Mucosa of rectum (tissue), 2 donors: ENCODE results near the gene STX11.

Experiments
- H3K27ac ChIP-seq, 2 donors: one replicate each; pipeline ENCODE4 v1.7.0; 2013; ENCODE audit warnings: inconsistent platforms in 2 of 2, low read depth in 2 of 2, low read length in 2 of 2
- H3K27me3 ChIP-seq, 2 donors: one replicate each; pipeline ENCODE4 v1.7.0; 2013; ENCODE audit warnings: low read length in 2 of 2; ENCODE audit not compliant: control insufficient read depth in 2 of 2, insufficient read depth in 2 of 2
- H3K36me3 ChIP-seq, 2 donors: one replicate each; pipeline ENCODE4 v1.7.0; 2013; ENCODE audit warnings: low read length in 2 of 2; ENCODE audit not compliant: control insufficient read depth in 2 of 2, insufficient read depth in 2 of 2
- H3K4me1 ChIP-seq, 2 donors: one replicate each; pipeline ENCODE4 v1.7.0; 2013; ENCODE audit warnings: low read length in 2 of 2, mild to moderate bottlenecking in 1 of 2; ENCODE audit not compliant: control insufficient read depth in 2 of 2, insufficient read depth in 2 of 2
- H3K4me3 ChIP-seq, 2 donors: one replicate each; pipeline ENCODE4 v1.7.0; 2013; ENCODE audit warnings: low read length in 2 of 2
- H3K9ac ChIP-seq, 2 donors: one replicate each; pipeline ENCODE4 v1.7.0; 2013; ENCODE audit warnings: low read length in 2 of 2, low read depth in 1 of 2, mild to moderate bottlenecking in 1 of 2
- H3K9me3 ChIP-seq, 2 donors: one replicate each; pipeline ENCODE4 v1.7.0; 2013; ENCODE audit warnings: low read length in 2 of 2; ENCODE audit not compliant: control insufficient read depth in 2 of 2
- donor health status: healthy.
- donor health status: Normal muscosa, but diverticular disease.

STX11 gene

DNA sequence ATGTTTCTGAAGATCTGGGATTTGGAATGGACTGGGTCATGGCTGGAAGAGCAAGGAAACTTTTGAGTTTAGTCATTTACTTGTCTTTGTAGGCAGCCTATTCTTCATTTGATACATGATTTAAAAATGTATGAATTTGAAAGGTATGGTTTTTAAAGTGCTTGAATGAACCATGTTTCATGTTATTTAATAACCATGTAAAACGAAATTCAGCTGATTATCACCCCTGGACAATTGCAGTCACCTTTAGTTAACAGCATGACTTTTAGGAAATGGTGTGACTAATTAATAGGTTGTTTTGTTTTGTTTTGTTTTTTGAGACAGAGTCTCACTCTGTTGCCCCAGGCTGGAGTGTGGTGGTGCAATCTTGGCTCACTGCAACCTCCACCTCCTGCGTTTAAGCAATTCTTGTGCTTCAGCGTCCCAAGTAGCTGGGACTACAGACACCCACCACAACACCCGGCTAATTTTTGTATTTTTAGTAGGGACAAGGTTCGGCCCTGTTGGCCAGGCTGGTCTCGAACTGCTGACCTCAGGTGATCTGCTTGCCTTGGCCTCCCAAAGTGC, 2.1 kb downstream of the STX11 start:
- no peaks in the 10 kb centered on the region for H3K36me3 ChIP-seq
- no peak overlapping the region for H3K4me3 ChIP-seq
- H3K9ac ChIP-seq: no peak overlapping the region
- peaks cover 5 to 11% of the 10 kb centered on the region in 2 donors for H3K4me1 ChIP-seq
- no peaks in the 10 kb centered on the region for H3K9me3 ChIP-seq
- H3K27me3 ChIP-seq: peaks cover 6 to 16% of the 10 kb centered on the region in 2 donors
- peak overlapping the region in 1 of 2 donors; percentile 23 for H3K27ac ChIP-seq

- Histone ChIP-seq H3K9ac (no peak overlapping the region), H3K4me3 (no peak overlapping the region), H3K27me3 (peaks cover 3 to 16% of the 10 kb centered on the region in 2 donors), H3K9me3 (no peaks in the 10 kb centered on the region), H3K36me3 (no peaks in the 10 kb centered on the region), H3K27ac (peak overlapping the region in 1 of 2 donors; percentile 23), H3K4me1 (peaks cover 8 to 11% of the 10 kb centered on the region in 2 donors)
Observed at GRCh38 chr6:144153260-144153659, 2.9 kb downstream of the STX11 start.

DNA sequence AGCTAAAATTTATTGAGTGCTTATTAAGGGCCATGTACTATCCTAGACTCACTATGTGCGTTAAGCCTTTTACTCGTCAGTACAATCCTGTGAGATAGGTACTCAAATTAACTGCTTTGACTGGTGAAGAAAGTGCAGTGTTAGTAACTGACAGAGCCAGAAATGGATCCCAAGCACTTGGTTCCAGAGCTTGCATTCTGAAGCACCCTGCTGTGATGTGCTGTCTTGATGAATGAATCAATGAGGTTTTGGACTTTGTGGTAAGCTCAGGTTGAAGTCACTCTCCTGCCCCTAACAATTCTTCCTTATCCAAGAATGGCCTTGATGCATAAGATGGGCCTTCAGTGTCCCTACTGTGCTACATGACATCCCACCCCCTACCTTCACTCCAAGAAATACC, 3.7 kb downstream of the STX11 start:
- H3K4me3 ChIP-seq: no peak overlapping the region
- no peaks in the 10 kb centered on the region for H3K9me3 ChIP-seq
- H3K27me3 ChIP-seq: peaks cover 3 to 12% of the 10 kb centered on the region in 2 donors
- no peak overlapping the region for H3K27ac ChIP-seq
- no peak overlapping the region for H3K9ac ChIP-seq
- peaks cover 8 to 14% of the 10 kb centered on the region in 2 donors for H3K4me1 ChIP-seq
- no peaks in the 10 kb centered on the region for H3K36me3 ChIP-seq

GRCh38 chr6:144155529-144155928, 5.2 kb downstream of the STX11 start:
- H3K27me3 ChIP-seq: peaks cover 3 to 5% of the 10 kb centered on the region in 2 donors
- H3K9ac ChIP-seq: no peak overlapping the region
- peaks cover 8 to 10% of the 10 kb centered on the region in 2 donors for H3K4me1 ChIP-seq
- H3K9me3 ChIP-seq: no peaks in the 10 kb centered on the region
- no peak overlapping the region for H3K27ac ChIP-seq
- H3K4me3 ChIP-seq: no peak overlapping the region
- no peaks in the 10 kb centered on the region for H3K36me3 ChIP-seq

- Histone ChIP-seq H3K4me3 (no peak overlapping the region), H3K27me3 (peaks cover 3 to 5% of the 10 kb centered on the region in 2 donors), H3K36me3 (no peaks in the 10 kb centered on the region), H3K4me1 (peaks cover 4 to 5% of the 10 kb centered on the region in 2 donors), H3K27ac (peak overlapping the region; percentile 27 to 59), H3K9ac (no peak overlapping the region), H3K9me3 (no peaks in the 10 kb centered on the region)
Observed at GRCh38 chr6:144156338-144156737, 6.0 kb downstream of the STX11 start.

- H3K27ac ChIP-seq: no peak overlapping the region
- no peak overlapping the region for H3K9ac ChIP-seq
- no peaks in the 10 kb centered on the region for H3K9me3 ChIP-seq
- H3K4me1 ChIP-seq: peaks cover 3% of the 10 kb centered on the region in 2 donors
- H3K4me3 ChIP-seq: no peak overlapping the region
- H3K36me3 ChIP-seq: no peaks in the 10 kb centered on the region
- peaks cover under 1 to 3% of the 10 kb centered on the region in 2 donors for H3K27me3 ChIP-seq
Observed at GRCh38 chr6:144156991-144157390, 6.7 kb downstream of the STX11 start.

- H3K36me3 ChIP-seq: no peaks in the 10 kb centered on the region
- H3K27ac ChIP-seq: no peak overlapping the region
- peaks cover 0 to 1% of the 10 kb centered on the region in 2 donors for H3K27me3 ChIP-seq
- H3K9me3 ChIP-seq: no peaks in the 10 kb centered on the region
- no peak overlapping the region for H3K9ac ChIP-seq
- peaks cover 3% of the 10 kb centered on the region in 2 donors for H3K4me1 ChIP-seq
- H3K4me3 ChIP-seq: no peak overlapping the region
Observed at GRCh38 chr6:144158133-144158532, 7.8 kb downstream of the STX11 start.

DNA sequence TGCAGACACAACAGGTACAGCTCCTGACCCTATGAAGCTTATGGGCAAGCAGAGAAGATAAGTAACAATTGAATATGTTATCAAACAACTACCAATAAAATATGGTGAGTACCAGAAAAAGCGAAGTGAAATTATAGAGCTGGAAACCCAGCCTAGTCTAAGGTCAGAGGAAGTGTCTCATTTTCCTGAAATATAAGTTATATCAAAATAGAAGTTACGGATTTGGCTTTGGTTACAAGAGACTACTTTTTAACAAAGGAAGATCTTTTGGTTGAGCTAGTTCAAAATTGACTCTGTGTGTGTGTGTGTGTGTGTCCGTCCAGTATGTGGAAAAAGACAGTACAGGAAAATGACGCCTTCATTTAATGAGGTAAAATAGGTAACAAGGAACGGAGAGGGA, 8.9 kb downstream of the STX11 start:
- no peaks in the 10 kb centered on the region for H3K36me3 ChIP-seq
- no peaks in the 10 kb centered on the region for H3K27me3 ChIP-seq
- peaks cover 3% of the 10 kb centered on the region in 2 donors for H3K4me1 ChIP-seq
- no peak overlapping the region for H3K4me3 ChIP-seq
- no peak overlapping the region for H3K27ac ChIP-seq
- no peaks in the 10 kb centered on the region for H3K9me3 ChIP-seq
- no peak overlapping the region for H3K9ac ChIP-seq

- Histone ChIP-seq H3K4me1 (peaks cover 3% of the 10 kb centered on the region in 2 donors), H3K4me3 (no peak overlapping the region), H3K27ac (no peak overlapping the region), H3K9ac (peak overlapping the region in 1 of 2 donors; percentile 32), H3K27me3 (no peaks in the 10 kb centered on the region), H3K9me3 (no peaks in the 10 kb centered on the region), H3K36me3 (no peaks in the 10 kb centered on the region)
Observed at GRCh38 chr6:144159742-144160141, 9.4 kb downstream of the STX11 start.

GRCh38 chr6:144160431-144161005, 10.2 kb downstream of the STX11 start:
- H3K27me3 ChIP-seq: no peaks in the 10 kb centered on the region
- no peak overlapping the region for H3K4me3 ChIP-seq
- H3K27ac ChIP-seq: no peak overlapping the region

More at GRCh38 chr6:144160431-144161005, 10.2 kb downstream of the STX11 start:
- H3K9me3 ChIP-seq: no peaks in the 10 kb centered on the region
- no peaks in the 10 kb centered on the region for H3K36me3 ChIP-seq
- H3K4me1 ChIP-seq: peaks cover 3% of the 10 kb centered on the region in 2 donors
- no peak overlapping the region for H3K9ac ChIP-seq
